ENCODE measurements around the gene LMO4.

GRCh38 chr1:87355894-87356293 lies 27.2 kb downstream of the LMO4 start:
- TF ChIP-seq, protein P1, sequence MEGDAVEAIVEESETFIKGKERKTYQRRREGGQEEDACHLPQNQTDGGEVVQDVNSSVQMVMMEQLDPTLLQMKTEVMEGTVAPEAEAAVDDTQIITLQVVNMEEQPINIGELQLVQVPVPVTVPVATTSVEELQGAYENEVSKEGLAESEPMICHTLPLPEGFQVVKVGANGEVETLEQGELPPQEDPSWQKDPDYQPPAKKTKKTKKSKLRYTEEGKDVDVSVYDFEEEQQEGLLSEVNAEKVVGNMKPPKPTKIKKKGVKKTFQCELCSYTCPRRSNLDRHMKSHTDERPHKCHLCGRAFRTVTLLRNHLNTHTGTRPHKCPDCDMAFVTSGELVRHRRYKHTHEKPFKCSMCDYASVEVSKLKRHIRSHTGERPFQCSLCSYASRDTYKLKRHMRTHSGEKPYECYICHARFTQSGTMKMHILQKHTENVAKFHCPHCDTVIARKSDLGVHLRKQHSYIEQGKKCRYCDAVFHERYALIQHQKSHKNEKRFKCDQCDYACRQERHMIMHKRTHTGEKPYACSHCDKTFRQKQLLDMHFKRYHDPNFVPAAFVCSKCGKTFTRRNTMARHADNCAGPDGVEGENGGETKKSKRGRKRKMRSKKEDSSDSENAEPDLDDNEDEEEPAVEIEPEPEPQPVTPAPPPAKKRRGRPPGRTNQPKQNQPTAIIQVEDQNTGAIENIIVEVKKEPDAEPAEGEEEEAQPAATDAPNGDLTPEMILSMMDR (IDR thresholded peaks at IDR 0.05) = no peak
- TF ChIP-seq POLR2A (IDR thresholded peaks at IDR 0.05; ENCODE audit: low read length) = no peak

Measured in A549 (cell line).